GM23248 (cell line): ENCODE data around the gene WFDC1. TPM values are rescaled to one million over a fixed set of nuclear protein-coding genes. Genes with fewer than 3 reads are reported as not detected.

ENCODE experiments used
- DNase-seq: peaks from one replicate; pipeline ENCODE4 v3.0.0-alpha.2; 2015
- H2AFZ ChIP-seq: fragments of 200-600 bp; sonication (generic); 2 replicates; pipeline ENCODE4 v1.6.1; 2016; ENCODE audit warnings: antibody characterized with exemption
- H3F3A ChIP-seq: fragments of 200-600 bp; sonication (generic); 2 replicates; pipeline ENCODE4 v1.6.1; 2016; ENCODE audit warnings: mild to moderate bottlenecking, antibody characterized with exemption, mixed run types; ENCODE audit not compliant: insufficient read depth
- H3K27ac ChIP-seq: fragments of 200-600 bp; sonication (generic); 2 replicates; pipeline ENCODE4 v1.5.1; 2016; ENCODE audit warnings: mild to moderate bottlenecking
- H3K27me3 ChIP-seq: fragments of 200-600 bp; sonication (generic); replicated peaks from 2 replicates; pipeline ENCODE4 v1.6.1; 2016; ENCODE audit warnings: mild to moderate bottlenecking; ENCODE audit not compliant: insufficient read depth
- H3K36me3 ChIP-seq: fragments of 200-600 bp; sonication (generic); 2 replicates; pipeline ENCODE4 v1.6.1; 2016; ENCODE audit warnings: low read depth, mild to moderate bottlenecking
- H3K4me1 ChIP-seq: fragments of 200-600 bp; sonication (generic); 2 replicates; pipeline ENCODE4 v1.6.1; 2016; ENCODE audit warnings: mild to moderate bottlenecking; ENCODE audit not compliant: insufficient read depth
- H3K4me2 ChIP-seq: fragments of 200-600 bp; sonication (generic); one replicate; pipeline ENCODE4 v1.6.1; 2016; ENCODE audit warnings: mild to moderate bottlenecking; ENCODE audit not compliant: unreplicated experiment
- H3K4me3 ChIP-seq: fragments of 200-600 bp; sonication (generic); 2 replicates; pipeline ENCODE4 v1.5.1; 2016; ENCODE audit warnings: mild to moderate bottlenecking
- H3K79me2 ChIP-seq: fragments of 200-600 bp; sonication (generic); 2 replicates; pipeline ENCODE4 v1.6.1; 2016; ENCODE audit warnings: mild to moderate bottlenecking; ENCODE audit not compliant: insufficient read depth
- H3K9ac ChIP-seq: fragments of 200-600 bp; sonication (generic); 2 replicates; pipeline ENCODE4 v1.6.1; 2016; ENCODE audit warnings: mild to moderate bottlenecking
- H3K9me2 ChIP-seq: fragments of 200-600 bp; sonication (generic); 2 replicates; pipeline ENCODE4 v1.6.1; 2016; ENCODE audit warnings: mixed run types, mild to moderate bottlenecking, moderate library complexity; ENCODE audit not compliant: insufficient read depth
- H3K9me3 ChIP-seq: fragments of 200-600 bp; sonication (generic); one replicate; pipeline ENCODE4 v1.6.1; 2017; ENCODE audit warnings: low read depth
- H4K20me1 ChIP-seq: fragments of 200-600 bp; sonication (generic); 2 replicates; pipeline ENCODE4 v1.6.0; 2016; ENCODE audit not compliant: insufficient read depth
- EZH2 ChIP-seq: fragments of 200-600 bp; sonication (generic); IDR thresholded peaks from 2 replicates; pipeline ENCODE4 v1.6.1; 2018; ENCODE audit warnings: antibody characterized with exemption, mild to moderate bottlenecking; ENCODE audit not compliant: insufficient read depth, poor library complexity, severe bottlenecking
- EZH2phosphoT487 ChIP-seq: fragments of 200-600 bp; sonication (generic); IDR thresholded peaks from 2 replicates; pipeline ENCODE4 v1.6.1; 2018; ENCODE audit warnings: antibody characterized with exemption, moderate library complexity, mild to moderate bottlenecking, low read depth; ENCODE audit not compliant: insufficient read depth
- WGBS, 2 experiments: methylation state at CpG; one replicate each; pipeline ENCODE4 v1.1.6; 2015 to 2017; ENCODE audit warnings: low lambda C conversion rate in 2 of 2, low coverage in 1 of 2; ENCODE audit errors: missing lambda C conversion rate in 2 of 2; 5-methylcytosine and 5-hydroxymethylcytosine counted together
- in situ Hi-C: fragments of 300-500 bp; cut with MboI; formaldehyde crosslinking; loops from 2 replicates; pipeline ENCODE4 v1.15.0; 2020
- polyA plus RNA-seq: library from polyadenylated mRNA; unstranded; fragments of >200 nt; fragmentation: Nextera tagmentation; extraction: Ambion mirVana; gene quantifications from 2 replicates; pipeline ENCODE4 v1.2.1, GENCODE V29; 2016
- total RNA-seq: library from RNA; depleted of rRNA; stranded (reverse); fragments of >200 nt; shearing (Covaris generic); gene quantifications from 2 replicates; pipeline ENCODE4 v1.2.3, GENCODE V29; 2014; rRNA removed

Gene WFDC1, protein sequence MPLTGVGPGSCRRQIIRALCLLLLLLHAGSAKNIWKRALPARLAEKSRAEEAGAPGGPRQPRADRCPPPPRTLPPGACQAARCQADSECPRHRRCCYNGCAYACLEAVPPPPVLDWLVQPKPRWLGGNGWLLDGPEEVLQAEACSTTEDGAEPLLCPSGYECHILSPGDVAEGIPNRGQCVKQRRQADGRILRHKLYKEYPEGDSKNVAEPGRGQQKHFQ
- total RNA-seq (0.13 and 0.76 TPM in 2 replicates), polyA plus RNA-seq (0.35 and 0.87 TPM in 2 replicates)

DNA sequence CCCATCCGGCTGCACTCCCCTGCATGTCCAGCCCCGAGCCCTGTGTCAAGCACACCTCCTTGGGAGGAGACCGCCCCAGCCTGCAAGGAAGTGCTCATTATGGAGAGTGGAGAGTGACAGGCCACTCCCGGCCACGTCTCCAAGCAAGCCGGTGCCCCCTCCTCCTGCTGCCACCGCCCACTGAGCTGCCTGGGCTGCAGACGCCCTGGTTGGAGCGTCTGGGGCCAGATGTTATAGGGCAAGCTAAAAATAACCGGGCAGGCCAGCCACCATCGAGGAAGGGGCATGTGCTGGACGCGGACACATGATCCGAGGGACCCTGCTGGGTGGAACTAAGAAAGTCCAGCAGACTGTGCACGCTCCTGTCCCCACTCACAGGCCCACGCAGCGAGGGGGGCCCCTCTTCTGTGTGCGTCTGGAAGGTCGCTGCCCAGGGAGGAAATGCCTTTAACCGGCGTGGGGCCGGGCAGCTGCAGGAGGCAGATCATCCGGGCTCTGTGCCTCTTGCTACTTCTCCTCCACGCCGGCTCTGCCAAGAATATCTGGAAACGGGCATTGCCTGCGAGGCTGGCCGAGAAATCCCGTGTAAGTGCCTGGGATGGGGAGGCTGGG, at the start of gene WFDC1:
Gene WFDC1 (plus strand): TSS at position 348 of the 612 bp plus-strand sequence. CDS start 94 bp downstream, at position 442.
- in situ Hi-C loops: no loop called here
- Histone ChIP-seq H3K4me3 (peak within 1 kb of the TSS; percentile 45), H3K9me2 (no peaks in the 10 kb centered on the region), H3K4me2 (peak within 1 kb of the TSS; percentile 71), H3K9ac (no peak within 1 kb of the TSS; the same call in 1 of the 2 replicates), H2AFZ (peak within 1 kb of the TSS; percentile 40), H3F3A (no peaks in the 10 kb centered on the region), H3K79me2 (no peaks in the 10 kb centered on the region), H3K4me1 (peaks cover 7% of the 10 kb centered on the region; the same call in 1 of the 2 replicates), H3K27me3 (peaks cover 22% of the 10 kb centered on the region), H3K9me3 (no peaks in the 10 kb centered on the region), H3K27ac (no peak within 1 kb of the TSS), H3K36me3 (no peaks in the 10 kb centered on the region), H4K20me1 (no peaks in the 10 kb centered on the region)
- no peak for TF ChIP-seq EZH2phosphoT487
- TF ChIP-seq EZH2: no peak
- peak; percentile 70 for DNase-seq
- 4 to 6% methylated on average over 29 of the region's 29 CpGs for WGBS, 2 experiments

GRCh38 chr16:84245956-84246678, 48.6 kb upstream of the WFDC1 start:
- no peak overlapping the region for H3K4me3 ChIP-seq
- no peaks in the 10 kb centered on the region for H3K79me2 ChIP-seq
- no peaks in the 10 kb centered on the region for H3F3A ChIP-seq
- peaks cover 6% of the 10 kb centered on the region; the same call in 1 of the 2 replicates for H3K4me1 ChIP-seq
- 40 to 47% methylated on average over 10 of the region's 10 CpGs for WGBS, 2 experiments
- peaks cover 21% of the 10 kb centered on the region for H3K27me3 ChIP-seq
- H2AFZ ChIP-seq: no peak overlapping the region
- H3K9ac ChIP-seq: no peak overlapping the region
- DNase-seq: no peak
- no peak for TF ChIP-seq EZH2phosphoT487
- TF ChIP-seq EZH2: no peak
- no peak overlapping the region for H3K27ac ChIP-seq
- H3K4me2 ChIP-seq: no peak overlapping the region
- in situ Hi-C loops: no loop called here
- H3K36me3 ChIP-seq: no peaks in the 10 kb centered on the region
- H3K9me3 ChIP-seq: no peaks in the 10 kb centered on the region
- H4K20me1 ChIP-seq: no peaks in the 10 kb centered on the region
- no peaks in the 10 kb centered on the region for H3K9me2 ChIP-seq

DNA sequence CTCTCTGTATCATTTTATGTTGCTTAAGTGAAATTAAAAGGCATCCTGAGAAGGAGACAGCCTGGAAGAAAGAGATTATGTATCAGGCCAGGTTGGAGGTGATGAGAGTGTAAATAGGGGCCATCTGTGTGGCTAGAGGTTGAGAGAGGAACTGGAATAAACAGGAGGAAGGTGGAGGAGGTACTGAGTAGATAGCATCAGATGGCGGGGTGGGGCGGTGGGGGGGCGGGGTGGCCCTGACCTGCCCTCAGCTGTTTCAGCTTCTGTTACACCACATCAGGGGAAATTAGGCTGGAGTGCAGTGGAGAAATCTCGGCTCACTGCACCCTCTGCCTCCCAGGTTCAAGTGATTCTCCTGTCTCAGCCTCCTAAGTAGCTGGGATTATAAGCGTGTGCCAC, 48.0 kb upstream of the WFDC1 start:
- H3K9me2 ChIP-seq: no peaks in the 10 kb centered on the region
- peaks cover 6% of the 10 kb centered on the region; the same call in 1 of the 2 replicates for H3K4me1 ChIP-seq
- in situ Hi-C loops: no loop called here
- no peak overlapping the region for H3K4me3 ChIP-seq
- H3K9me3 ChIP-seq: no peaks in the 10 kb centered on the region
- no peaks in the 10 kb centered on the region for H4K20me1 ChIP-seq
- H3K4me2 ChIP-seq: no peak overlapping the region
- no peak overlapping the region for H3K9ac ChIP-seq
- no peaks in the 10 kb centered on the region for H3F3A ChIP-seq
- no peak overlapping the region for H3K27ac ChIP-seq
- no peaks in the 10 kb centered on the region for H3K36me3 ChIP-seq
- no peak overlapping the region for H2AFZ ChIP-seq
- TF ChIP-seq EZH2phosphoT487: no peak
- no peak for TF ChIP-seq EZH2
- H3K27me3 ChIP-seq: peaks cover 16% of the 10 kb centered on the region
- no peak for DNase-seq
- 50 to 55% methylated on average over 5 of the region's 5 CpGs for WGBS, 2 experiments
- H3K79me2 ChIP-seq: no peaks in the 10 kb centered on the region

DNA sequence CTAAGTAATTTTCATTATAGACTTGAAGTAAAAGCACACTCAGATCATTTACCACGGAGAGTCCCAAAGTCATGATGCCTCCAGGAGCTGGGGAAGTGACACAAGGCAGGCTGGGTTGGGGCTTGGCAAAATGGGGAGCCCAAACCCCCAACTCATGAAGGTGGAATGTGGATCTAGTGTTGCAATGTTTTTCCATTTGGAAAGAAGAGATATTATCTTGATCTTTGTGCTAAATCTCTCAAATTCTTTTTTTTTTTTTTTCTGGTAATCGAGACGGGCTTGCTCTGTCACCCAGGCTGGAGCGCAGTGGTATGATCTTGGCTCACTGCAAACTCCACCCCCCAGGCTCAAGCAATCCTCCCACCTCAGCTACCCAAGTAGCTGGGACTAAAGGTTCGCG, 47.3 kb upstream of the WFDC1 start:
- Histone ChIP-seq H3K27ac (no peak overlapping the region), H3K4me1 (peaks cover 6% of the 10 kb centered on the region; the same call in 1 of the 2 replicates), H3K4me2 (no peak overlapping the region), H3F3A (no peaks in the 10 kb centered on the region), H2AFZ (no peak overlapping the region), H4K20me1 (no peaks in the 10 kb centered on the region), H3K9me2 (no peaks in the 10 kb centered on the region), H3K4me3 (no peak overlapping the region), H3K9me3 (no peaks in the 10 kb centered on the region), H3K9ac (no peak overlapping the region), H3K27me3 (peaks cover 14% of the 10 kb centered on the region; the same call in 1 of the 2 replicates), H3K36me3 (no peaks in the 10 kb centered on the region), H3K79me2 (no peaks in the 10 kb centered on the region)
- in situ Hi-C loops: no loop called here
- TF ChIP-seq EZH2phosphoT487 (no peak), EZH2 (no peak)
- DNase-seq: peak; percentile 35
- 69 to 79% methylated on average over 6 of the region's 6 CpGs for WGBS, 2 experiments
